HG02840 (cell line): ENCODE measurements around the gene EML6.
"Not testable (repeated sequence)": the region's sequence is repeated elsewhere in the genome, so short reads cannot be mapped to it uniquely, and the experiment has no call there.

Source experiments
- ATAC-seq: cut with Tn5 transposase; IDR thresholded peaks from one replicate; pipeline ENCODE4 v1.9.1; 2021; ENCODE audit warnings: mild to moderate bottlenecking, moderate library complexity, moderate number of reproducible peaks; ENCODE audit not compliant: unreplicated experiment, low FRiP score

The EML6 gene

GRCh38 chr2:54871457-54872107, 148.1 kb downstream of the EML6 start:
- no peak for ATAC-seq

- no peak for ATAC-seq
Measured at GRCh38 chr2:54872780-54873179, 149.3 kb downstream of the EML6 start.

GRCh38 chr2:54873236-54873635, 149.8 kb downstream of the EML6 start:
- ATAC-seq, result not testable (repeated sequence)

GRCh38 chr2:54876764-54877163, 153.3 kb downstream of the EML6 start:
- no peak for ATAC-seq

GRCh38 chr2:54878182-54878581, 154.7 kb downstream of the EML6 start:
- ATAC-seq, result no peak

- ATAC-seq, result no peak
Measured at GRCh38 chr2:54879032-54879431, 155.6 kb downstream of the EML6 start.

- no peak for ATAC-seq
Measured at GRCh38 chr2:54879598-54880332, 156.3 kb downstream of the EML6 start.

GRCh38 chr2:54880428-54880827, 157.0 kb downstream of the EML6 start:
- no peak for ATAC-seq

GRCh38 chr2:54881759-54882158, 158.3 kb downstream of the EML6 start:
- ATAC-seq, result no peak

GRCh38 chr2:54885891-54886290, 162.4 kb downstream of the EML6 start:
- no peak for ATAC-seq

- ATAC-seq, result no peak
Measured at GRCh38 chr2:54887850-54888545, 164.5 kb downstream of the EML6 start.

GRCh38 chr2:54889053-54889452, 165.6 kb downstream of the EML6 start:
- no peak for ATAC-seq

GRCh38 chr2:54891909-54892308, 168.4 kb downstream of the EML6 start:
- ATAC-seq, result no peak

- ATAC-seq, result no peak
Measured at GRCh38 chr2:54894467-54894866, 171.0 kb downstream of the EML6 start.

- no peak for ATAC-seq
Measured at GRCh38 chr2:54895730-54896129, 172.3 kb downstream of the EML6 start.

- no peak for ATAC-seq
Measured at GRCh38 chr2:54897420-54898310, 174.2 kb downstream of the EML6 start.

GRCh38 chr2:54898456-54899226, 175.2 kb downstream of the EML6 start:
- no peak for ATAC-seq

- no peak for ATAC-seq
Measured at GRCh38 chr2:54899576-54900200, 176.2 kb downstream of the EML6 start.

- no peak for ATAC-seq
Measured at GRCh38 chr2:54901224-54901986, 177.9 kb downstream of the EML6 start.
